Suprapubic skin (tissue), 3 donors: ENCODE measurements around the gene FCGR3A.

Experiments used
- CTCF ChIP-seq, 2 donors: fragments of 200-600 bp in 1 of 2; fragments of 450-650 bp in 1 of 2; sonication (generic) in 1 of 2; IDR thresholded peaks; one replicate each; pipeline ENCODE4 v1.5.1; 2016 to 2019; ENCODE audit warnings: antibody characterized with exemption in 2 of 2, mild to moderate bottlenecking in 1 of 2, moderate library complexity in 1 of 2
- EP300 ChIP-seq: sonication (generic); formaldehyde crosslinking; IDR thresholded peaks from one replicate; pipeline ENCODE4 v1.6.1; 2017; ENCODE audit warnings: antibody characterized with exemption

GRCh38 chr1:161511018-161511755 lies 38.4 kb downstream of the FCGR3A start:
- TF ChIP-seq CTCF (IDR thresholded peaks at IDR 0.05), result no peak
- TF ChIP-seq EP300, result no peak
